Chondrocyte (in vitro differentiated cells): Measurements from ENCODE around the gene STX1A. TPM values are rescaled to one million over a fixed set of nuclear protein-coding genes. Genes with fewer than 3 reads are reported as not detected.
A peak's percentile ranks its signal among the peaks of the same experiment; 100 is the strongest.

Experiments used
- DNase-seq: peaks from one replicate; pipeline ENCODE4 v3.0.0; 2021; ENCODE audit warnings: mixed read lengths, low spot score
- H3K27ac Mint-ChIP-seq: one replicate; pipeline ENCODE4 v1.8.0; 2021; ENCODE audit warnings: mild to moderate bottlenecking, moderate library complexity, mixed read lengths; ENCODE audit not compliant: unreplicated experiment
- H3K27me3 Mint-ChIP-seq: 2 replicates; pipeline ENCODE4 v1.8.0; 2021; ENCODE audit warnings: low read depth, mixed read lengths
- H3K36me3 Mint-ChIP-seq: 2 replicates; pipeline ENCODE4 v1.8.0; 2021; ENCODE audit warnings: low read depth, mixed read lengths
- H3K4me1 Mint-ChIP-seq: 2 replicates; pipeline ENCODE4 v1.8.0; 2021; ENCODE audit warnings: low read depth, mild to moderate bottlenecking, mixed read lengths
- H3K4me3 Mint-ChIP-seq: one replicate; pipeline ENCODE4 v1.8.0; 2021; ENCODE audit warnings: mild to moderate bottlenecking, moderate library complexity, mixed read lengths; ENCODE audit not compliant: unreplicated experiment
- H3K9me3 Mint-ChIP-seq: 2 replicates; pipeline ENCODE4 v1.8.0; 2021; ENCODE audit warnings: low read depth, mixed read lengths
- total RNA-seq: library from RNA; stranded (reverse); gene quantifications from 3 replicates; pipeline ENCODE4 v1.2.1, GENCODE V29; 2021
- TF ChIP-seq, protein P1 (sequence below): fragments of 200-600 bp; sonication (generic); IDR thresholded peaks from 2 replicates; pipeline ENCODE4 v1.5.0; 2021; ENCODE audit warnings: antibody characterized with exemption, mild to moderate bottlenecking, moderate library complexity

STX1A gene
- total RNA-seq, 1 donor from 2014 or later = 20.9 TPM

DNA sequence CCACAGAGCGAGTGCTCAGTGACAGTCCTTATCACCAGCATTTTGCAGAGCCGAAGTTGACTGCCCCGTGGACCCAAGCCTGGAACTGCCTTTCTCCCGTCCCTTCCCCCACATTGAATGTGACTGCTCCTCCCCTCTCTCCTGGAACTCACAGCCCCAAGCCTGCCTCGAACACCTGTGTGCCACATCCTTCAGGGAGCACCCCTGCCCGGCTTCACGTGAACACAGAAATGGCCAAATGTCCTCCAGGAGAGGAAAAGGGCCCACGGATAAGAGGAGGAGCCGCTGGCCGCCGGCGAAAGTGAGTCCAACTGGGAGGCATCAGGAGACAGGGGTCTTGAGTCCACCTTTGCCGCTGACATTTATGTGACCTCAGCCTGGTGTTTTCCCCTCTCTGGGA lies 16.2 kb downstream of the STX1A start:
- no peaks in the 10 kb centered on the region for H3K9me3 Mint-ChIP-seq
- peaks cover 14% of the 10 kb centered on the region for H3K36me3 Mint-ChIP-seq
- peak overlapping the region; percentile 27 for H3K27ac Mint-ChIP-seq
- no peak overlapping the region for H3K4me3 Mint-ChIP-seq
- DNase-seq = no peak
- TF ChIP-seq, protein P1, sequence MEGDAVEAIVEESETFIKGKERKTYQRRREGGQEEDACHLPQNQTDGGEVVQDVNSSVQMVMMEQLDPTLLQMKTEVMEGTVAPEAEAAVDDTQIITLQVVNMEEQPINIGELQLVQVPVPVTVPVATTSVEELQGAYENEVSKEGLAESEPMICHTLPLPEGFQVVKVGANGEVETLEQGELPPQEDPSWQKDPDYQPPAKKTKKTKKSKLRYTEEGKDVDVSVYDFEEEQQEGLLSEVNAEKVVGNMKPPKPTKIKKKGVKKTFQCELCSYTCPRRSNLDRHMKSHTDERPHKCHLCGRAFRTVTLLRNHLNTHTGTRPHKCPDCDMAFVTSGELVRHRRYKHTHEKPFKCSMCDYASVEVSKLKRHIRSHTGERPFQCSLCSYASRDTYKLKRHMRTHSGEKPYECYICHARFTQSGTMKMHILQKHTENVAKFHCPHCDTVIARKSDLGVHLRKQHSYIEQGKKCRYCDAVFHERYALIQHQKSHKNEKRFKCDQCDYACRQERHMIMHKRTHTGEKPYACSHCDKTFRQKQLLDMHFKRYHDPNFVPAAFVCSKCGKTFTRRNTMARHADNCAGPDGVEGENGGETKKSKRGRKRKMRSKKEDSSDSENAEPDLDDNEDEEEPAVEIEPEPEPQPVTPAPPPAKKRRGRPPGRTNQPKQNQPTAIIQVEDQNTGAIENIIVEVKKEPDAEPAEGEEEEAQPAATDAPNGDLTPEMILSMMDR = no peak
- peaks cover 40% of the 10 kb centered on the region for H3K4me1 Mint-ChIP-seq
- no peaks in the 10 kb centered on the region for H3K27me3 Mint-ChIP-seq

- H3K4me1 Mint-ChIP-seq = peaks cover 38% of the 10 kb centered on the region
- no peak for DNase-seq
- TF ChIP-seq, protein P1 = no peak
- H3K27me3 Mint-ChIP-seq = no peaks in the 10 kb centered on the region
- H3K4me3 Mint-ChIP-seq = no peak overlapping the region
- H3K9me3 Mint-ChIP-seq = no peaks in the 10 kb centered on the region
- H3K27ac Mint-ChIP-seq = no peak overlapping the region
- H3K36me3 Mint-ChIP-seq = peaks cover 14% of the 10 kb centered on the region
These were observed 16.8 kb downstream of the STX1A start for GRCh38 chr7:73702665-73703064.

DNA sequence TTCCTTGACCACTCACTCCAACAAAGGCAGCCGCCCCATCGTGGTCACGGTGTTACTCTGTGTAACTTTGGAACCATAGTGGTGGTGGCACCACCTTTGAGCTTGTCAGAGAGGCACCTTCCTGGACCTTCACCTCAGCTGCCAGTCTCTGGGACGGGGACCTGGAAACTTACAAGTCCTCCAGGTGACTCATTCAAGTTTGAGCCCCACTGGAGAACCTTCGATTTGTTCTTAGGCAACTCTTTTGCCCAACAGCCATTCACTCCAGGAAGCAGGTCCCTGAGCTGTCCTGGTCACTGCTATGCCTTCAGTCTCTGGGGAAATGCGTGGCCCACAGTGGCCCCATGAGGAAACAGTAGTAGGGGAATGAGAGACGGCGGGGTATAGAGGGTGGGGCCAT lies 17.2 kb downstream of the STX1A start:
- Mint-ChIP-seq H3K9me3 (no peaks in the 10 kb centered on the region), H3K27ac (no peak overlapping the region), H3K27me3 (no peaks in the 10 kb centered on the region), H3K36me3 (peaks cover 16% of the 10 kb centered on the region), H3K4me1 (peaks cover 34% of the 10 kb centered on the region), H3K4me3 (no peak overlapping the region)
- TF ChIP-seq, protein P1 = no peak
- DNase-seq = no peak

DNA sequence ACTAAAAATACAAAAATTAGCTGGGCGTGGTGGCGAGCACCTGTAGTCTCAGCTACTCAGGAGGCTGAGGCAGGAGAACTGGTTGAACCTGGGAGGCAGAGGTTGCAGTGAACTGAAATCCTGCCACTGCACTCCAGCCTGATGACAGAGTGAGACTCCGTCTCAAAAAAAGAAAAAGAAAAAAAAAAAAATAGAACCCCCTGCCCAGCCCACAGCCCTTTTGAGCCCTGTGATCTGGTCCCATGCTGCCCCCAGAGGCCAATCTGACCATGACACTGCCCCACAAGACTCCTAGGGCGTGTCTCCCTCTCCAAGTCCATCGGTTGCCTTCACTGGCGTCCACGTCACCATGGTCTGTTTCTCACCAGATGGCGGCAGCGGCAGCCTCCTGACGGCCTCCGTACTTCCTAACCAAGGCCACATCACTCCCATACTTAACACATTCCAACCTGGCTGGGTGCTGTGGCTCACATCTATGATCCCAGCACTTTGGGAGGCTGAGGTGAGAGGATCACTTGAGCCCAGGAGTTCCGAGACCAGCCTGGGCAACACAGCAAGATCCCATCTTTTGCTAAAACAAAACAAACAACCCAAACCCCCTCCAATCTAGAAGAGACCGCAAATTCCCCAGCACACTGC lies 18.0 kb downstream of the STX1A start:
- no peak for DNase-seq
- no peaks in the 10 kb centered on the region for H3K9me3 Mint-ChIP-seq
- H3K27ac Mint-ChIP-seq = no peak overlapping the region
- TF ChIP-seq, protein P1 = peak; percentile 77
- no peak overlapping the region for H3K4me3 Mint-ChIP-seq
- peaks cover 26% of the 10 kb centered on the region for H3K4me1 Mint-ChIP-seq
- H3K27me3 Mint-ChIP-seq = no peaks in the 10 kb centered on the region
- H3K36me3 Mint-ChIP-seq = peaks cover 19% of the 10 kb centered on the region

- TF ChIP-seq, protein P1 = no peak
- no peak overlapping the region for H3K27ac Mint-ChIP-seq
- H3K4me1 Mint-ChIP-seq = peaks cover 18% of the 10 kb centered on the region
- DNase-seq = no peak
- H3K4me3 Mint-ChIP-seq = no peak overlapping the region
- no peaks in the 10 kb centered on the region for H3K27me3 Mint-ChIP-seq
- peaks cover 21% of the 10 kb centered on the region for H3K36me3 Mint-ChIP-seq
- no peaks in the 10 kb centered on the region for H3K9me3 Mint-ChIP-seq
These were observed 18.8 kb downstream of the STX1A start for GRCh38 chr7:73700581-73701134.
